Psoas muscle (tissue), 8 donors: Measurements from ENCODE around the gene PEX26. TPM values are rescaled to one million over a fixed set of nuclear protein-coding genes. Genes with fewer than 3 reads are reported as not detected.
"Not testable (repeated sequence)": the region's sequence is repeated elsewhere in the genome, so short reads cannot be mapped to it uniquely, and the experiment has no call there.

Experiments
- ATAC-seq, 4 donors: fragments of 200-7000 bp; cut with Tn5 transposase; one replicate each; pipeline ENCODE4 v1.9.1; 2020; ENCODE audit warnings: moderate library complexity in 3 of 4, mild to moderate bottlenecking in 2 of 4
- DNase-seq, 2 donors: peaks; one replicate each; pipeline ENCODE4 v3.0.0-alpha.2; 2020
- H3K27ac ChIP-seq: fragments of 200-600 bp; one replicate; pipeline ENCODE4 v1.8.0; 2022
- H3K27me3 ChIP-seq, 3 donors: fragments of 200-600 bp in 1 of 3; one replicate each; pipeline versions ENCODE4 v1.6.1 to v1.8.0; 2013 to 2022; ENCODE audit warnings: low read length in 2 of 3, mild to moderate bottlenecking in 2 of 3, moderate library complexity in 1 of 3; ENCODE audit not compliant: insufficient read depth in 3 of 3
- H3K36me3 ChIP-seq, 2 donors: fragments of 200-600 bp in 1 of 2; one replicate each; pipeline versions ENCODE4 v1.6.1 to v1.8.0; 2013 to 2022; ENCODE audit warnings: low read depth in 1 of 2, mild to moderate bottlenecking in 1 of 2, moderate library complexity in 1 of 2; ENCODE audit not compliant: insufficient read depth in 1 of 2
- H3K4me1 ChIP-seq: fragments of 200-600 bp; one replicate; pipeline ENCODE4 v1.8.0; 2022
- H3K4me3 ChIP-seq: fragments of 200-600 bp; one replicate; pipeline ENCODE4 v1.8.0; 2022; ENCODE audit warnings: mild to moderate bottlenecking
- H3K9me3 ChIP-seq: fragments of 200-600 bp; one replicate; pipeline ENCODE4 v1.8.0; 2022
- WGBS, 3 donors: extraction: QIAGEN DNeasy Blood & Tissue Kit; methylation state at CpG; one replicate each; pipeline versions ENCODE4 v1.1.6 to v1.1.7; 2013; 5-methylcytosine and 5-hydroxymethylcytosine counted together
- intact Hi-C, 2 donors: fragments of 100-400 bp; cut with DNase I; formaldehyde crosslinking; loops; one replicate each; pipeline versions ENCODE4 v1.11.0 to v1.14.2; 2022
- polyA plus RNA-seq, 3 donors: library from polyadenylated mRNA; stranded (reverse); fragments of 200-250 nt; gene quantifications; one replicate each; pipeline ENCODE4 v1.2.3, GENCODE V29; 2013
- total RNA-seq, 4 donors: library from RNA; stranded (reverse); fragmentation: NEBNext Ultra II Directional in 2 of 4; extraction: Animal tissue kit (Norgen Biotek cat#: 25700) in 2 of 4; gene quantifications; one replicate each; pipeline versions ENCODE4 v1.2.1 to v1.2.4, GENCODE V29; 2021 to 2023
- TF ChIP-seq, protein P1 (sequence below): fragments of 200-600 bp; IDR thresholded peaks from one replicate; pipeline ENCODE4 v1.8.0; 2022; ENCODE audit warnings: antibody characterized with exemption
- donor health status: healthy with polysubstance abuse.
- donor health status: DM: no; HTN: no; CAD: no; lungs with moderate emphysema.
- donor health status: Bipolar disorder and iron deficiency.
- donor health status: healthy.
- donor health status: DM: yes; HTN: yes; CAD: no.
- donor health status: DM: no; HTN: no; CAD: no.
- donor health status: DM: no; HTN: no; CAD: no.
- donor health status: DM: yes; HTN: yes; CAD: no.

The PEX26 gene
- total and polyA plus RNA-seq, 7 donors: 11.2 to 23.4 (median 18.8) TPM

DNA sequence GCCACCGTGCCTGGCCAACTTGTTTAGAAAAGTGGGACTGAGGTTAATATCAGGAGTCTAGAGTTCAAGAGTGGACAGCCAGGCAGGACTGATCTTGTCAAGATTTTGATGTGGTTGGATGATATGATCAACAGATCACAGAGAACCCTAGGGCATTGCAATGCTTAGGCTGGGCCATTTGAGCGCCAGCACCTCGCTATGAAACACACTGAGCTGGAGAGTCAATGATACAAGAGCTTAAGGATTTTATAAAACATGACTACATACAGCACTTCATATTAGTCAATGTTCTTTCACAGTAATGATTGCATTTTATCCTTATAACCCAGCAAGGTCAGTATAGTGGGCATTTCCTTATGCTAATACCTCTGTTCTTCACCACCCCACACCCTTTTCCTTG lies 15.4 kb upstream of the PEX26 start:
- intact Hi-C loops: no loop called here
- TF ChIP-seq, protein P1, sequence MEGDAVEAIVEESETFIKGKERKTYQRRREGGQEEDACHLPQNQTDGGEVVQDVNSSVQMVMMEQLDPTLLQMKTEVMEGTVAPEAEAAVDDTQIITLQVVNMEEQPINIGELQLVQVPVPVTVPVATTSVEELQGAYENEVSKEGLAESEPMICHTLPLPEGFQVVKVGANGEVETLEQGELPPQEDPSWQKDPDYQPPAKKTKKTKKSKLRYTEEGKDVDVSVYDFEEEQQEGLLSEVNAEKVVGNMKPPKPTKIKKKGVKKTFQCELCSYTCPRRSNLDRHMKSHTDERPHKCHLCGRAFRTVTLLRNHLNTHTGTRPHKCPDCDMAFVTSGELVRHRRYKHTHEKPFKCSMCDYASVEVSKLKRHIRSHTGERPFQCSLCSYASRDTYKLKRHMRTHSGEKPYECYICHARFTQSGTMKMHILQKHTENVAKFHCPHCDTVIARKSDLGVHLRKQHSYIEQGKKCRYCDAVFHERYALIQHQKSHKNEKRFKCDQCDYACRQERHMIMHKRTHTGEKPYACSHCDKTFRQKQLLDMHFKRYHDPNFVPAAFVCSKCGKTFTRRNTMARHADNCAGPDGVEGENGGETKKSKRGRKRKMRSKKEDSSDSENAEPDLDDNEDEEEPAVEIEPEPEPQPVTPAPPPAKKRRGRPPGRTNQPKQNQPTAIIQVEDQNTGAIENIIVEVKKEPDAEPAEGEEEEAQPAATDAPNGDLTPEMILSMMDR: no peak

DNA sequence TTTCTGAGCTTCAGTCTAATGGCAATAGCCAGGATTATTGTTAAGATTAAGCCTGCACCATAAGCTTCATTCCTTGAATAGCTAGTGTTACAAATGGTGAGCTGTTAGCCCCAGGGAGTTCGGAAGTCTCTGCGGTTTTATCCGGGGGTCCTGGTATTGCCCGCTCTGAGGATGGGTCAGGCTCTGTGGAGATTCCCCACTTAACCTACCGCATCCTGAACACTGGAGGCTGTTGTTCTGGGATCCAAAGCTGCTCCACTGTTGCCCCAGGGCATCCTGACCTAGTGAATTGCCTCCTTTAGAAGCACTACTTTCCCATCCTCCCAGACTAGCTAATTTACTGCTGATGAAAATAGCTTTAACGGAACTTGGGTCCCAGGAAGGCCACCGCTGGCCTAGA lies 14.5 kb upstream of the PEX26 start:
- H3K9me3 ChIP-seq: no peaks in the 10 kb centered on the region
- no peak overlapping the region for H3K4me3 ChIP-seq
- 82 to 91% (median 90%) methylated on average over 7 of the region's 7 CpGs for WGBS, 3 donors
- H3K4me1 ChIP-seq: peaks cover 14% of the 10 kb centered on the region
- intact Hi-C loops: no loop called here
- DNase-seq (no peak), ATAC-seq (no peak)
- H3K27ac ChIP-seq: no peak overlapping the region
- H3K27me3 ChIP-seq: no peaks in the 10 kb centered on the region
- TF ChIP-seq, protein P1: no peak
- no peaks in the 10 kb centered on the region for H3K36me3 ChIP-seq

More for the DNA sequence above, 15.4 kb upstream of the PEX26 start:
- Histone ChIP-seq H3K4me3 (no peak overlapping the region), H3K36me3 (no peaks in the 10 kb centered on the region), H3K27me3 (no peaks in the 10 kb centered on the region), H3K9me3 (no peaks in the 10 kb centered on the region), H3K27ac (no peak overlapping the region), H3K4me1 (peaks cover 17% of the 10 kb centered on the region)
- WGBS, 3 donors: 91 to 97% (median 96%) methylated on average over 3 of the region's 3 CpGs
- ATAC-seq (no peak), DNase-seq (no peak)

DNA sequence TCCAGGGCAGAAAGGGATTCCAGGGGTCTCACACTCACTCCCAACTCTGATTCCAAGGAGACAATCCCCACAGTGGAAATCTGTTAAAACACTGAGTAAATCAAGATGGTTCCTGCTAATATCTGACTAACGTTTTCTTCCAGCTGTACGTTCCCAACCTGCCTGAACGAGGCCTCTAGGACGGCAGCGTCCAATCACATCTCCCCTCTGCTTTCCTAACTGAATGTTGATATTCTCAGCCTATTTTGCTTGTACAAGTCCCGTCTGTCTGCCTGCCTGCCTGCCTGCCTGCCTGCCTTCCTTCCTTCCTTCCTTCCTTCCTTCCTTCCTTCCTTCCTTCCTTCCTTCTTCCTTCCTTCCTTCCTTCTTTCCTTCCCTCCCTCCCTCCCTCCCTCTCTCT lies 14.1 kb upstream of the PEX26 start:
- ATAC-seq, H3K36me3 ChIP-seq, H3K27ac ChIP-seq, intact Hi-C loops, H3K4me3 ChIP-seq, H3K27me3 ChIP-seq, DNase-seq, H3K9me3 ChIP-seq: not testable (repeated sequence)
- 75 to 79% (median 75%) methylated on average over 6 of the region's 6 CpGs for WGBS, 3 donors
- peaks cover 10% of the 10 kb centered on the region for H3K4me1 ChIP-seq

DNA sequence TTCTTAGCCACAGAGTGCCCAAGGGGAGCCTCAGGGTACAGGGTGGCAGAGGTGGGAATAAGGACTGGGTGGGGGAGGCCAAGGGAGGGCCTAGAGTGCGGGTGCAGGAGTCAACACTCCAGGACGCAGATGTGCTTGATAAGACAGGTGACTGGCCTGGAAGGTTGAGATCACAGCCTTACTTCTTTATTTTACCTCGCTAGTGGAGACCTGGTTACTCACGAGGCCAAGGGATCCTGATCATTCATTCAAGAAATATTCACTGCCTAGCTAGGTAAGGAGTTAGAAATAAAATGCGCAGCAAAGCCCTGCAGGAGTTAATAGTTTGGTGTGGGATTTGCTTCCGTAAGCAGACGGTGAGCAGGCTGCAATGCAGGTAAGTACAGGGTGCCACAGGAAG lies 13.2 kb upstream of the PEX26 start:
- no peaks in the 10 kb centered on the region for H3K36me3 ChIP-seq
- H3K27me3 ChIP-seq: no peaks in the 10 kb centered on the region
- WGBS, 3 donors: 93 to 98% (median 97%) methylated on average over 7 of the region's 7 CpGs
- H3K4me3 ChIP-seq: no peak overlapping the region
- peaks cover 8% of the 10 kb centered on the region for H3K4me1 ChIP-seq
- no peak overlapping the region for H3K27ac ChIP-seq
- ATAC-seq: no peak
- DNase-seq: no peak
- TF ChIP-seq, protein P1: no peak
- no peaks in the 10 kb centered on the region for H3K9me3 ChIP-seq
- intact Hi-C loops: no loop called here

DNA sequence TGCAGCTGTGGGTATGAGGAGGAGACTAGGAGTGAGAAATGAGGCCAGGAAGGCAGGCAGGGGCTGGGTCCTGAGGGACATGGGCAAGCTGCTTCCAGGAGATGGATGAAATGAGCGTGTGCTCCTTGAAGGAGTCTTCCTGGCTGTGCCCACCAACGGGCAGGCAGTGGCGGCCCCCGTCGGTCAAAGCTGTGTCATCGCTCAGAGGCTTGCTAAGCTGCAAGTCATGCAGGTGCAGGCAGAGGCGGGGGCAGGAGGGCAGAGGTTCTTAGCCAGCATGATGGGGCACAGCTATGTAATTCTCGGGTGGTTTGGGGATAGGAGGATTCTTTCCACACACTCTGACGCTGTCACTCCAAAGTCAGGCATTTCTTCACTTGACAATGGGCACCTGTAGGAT lies 12.5 kb upstream of the PEX26 start:
- Histone ChIP-seq H3K4me3 (no peak overlapping the region), H3K27me3 (no peaks in the 10 kb centered on the region), H3K27ac (no peak overlapping the region), H3K4me1 (peaks cover 8% of the 10 kb centered on the region), H3K9me3 (no peaks in the 10 kb centered on the region), H3K36me3 (no peaks in the 10 kb centered on the region)
- ATAC-seq (no peak), DNase-seq (no peak)
- intact Hi-C loops: no loop called here
- TF ChIP-seq, protein P1: no peak
- 73 to 83% (median 80%) methylated on average over 9 of the region's 9 CpGs for WGBS, 3 donors
